ENCODE measurements around the gene C6orf132. TPM values are rescaled to one million over a fixed set of nuclear protein-coding genes. Genes with fewer than 3 reads are reported as not detected.

C6orf132 gene
- total and polyA plus RNA-seq, 9 of the 15 experiments (the other 6 are each of a cell fraction or from before 2014, with no cell fraction given) = 0.06 to 0.35 (median 0.14) TPM

DNA sequence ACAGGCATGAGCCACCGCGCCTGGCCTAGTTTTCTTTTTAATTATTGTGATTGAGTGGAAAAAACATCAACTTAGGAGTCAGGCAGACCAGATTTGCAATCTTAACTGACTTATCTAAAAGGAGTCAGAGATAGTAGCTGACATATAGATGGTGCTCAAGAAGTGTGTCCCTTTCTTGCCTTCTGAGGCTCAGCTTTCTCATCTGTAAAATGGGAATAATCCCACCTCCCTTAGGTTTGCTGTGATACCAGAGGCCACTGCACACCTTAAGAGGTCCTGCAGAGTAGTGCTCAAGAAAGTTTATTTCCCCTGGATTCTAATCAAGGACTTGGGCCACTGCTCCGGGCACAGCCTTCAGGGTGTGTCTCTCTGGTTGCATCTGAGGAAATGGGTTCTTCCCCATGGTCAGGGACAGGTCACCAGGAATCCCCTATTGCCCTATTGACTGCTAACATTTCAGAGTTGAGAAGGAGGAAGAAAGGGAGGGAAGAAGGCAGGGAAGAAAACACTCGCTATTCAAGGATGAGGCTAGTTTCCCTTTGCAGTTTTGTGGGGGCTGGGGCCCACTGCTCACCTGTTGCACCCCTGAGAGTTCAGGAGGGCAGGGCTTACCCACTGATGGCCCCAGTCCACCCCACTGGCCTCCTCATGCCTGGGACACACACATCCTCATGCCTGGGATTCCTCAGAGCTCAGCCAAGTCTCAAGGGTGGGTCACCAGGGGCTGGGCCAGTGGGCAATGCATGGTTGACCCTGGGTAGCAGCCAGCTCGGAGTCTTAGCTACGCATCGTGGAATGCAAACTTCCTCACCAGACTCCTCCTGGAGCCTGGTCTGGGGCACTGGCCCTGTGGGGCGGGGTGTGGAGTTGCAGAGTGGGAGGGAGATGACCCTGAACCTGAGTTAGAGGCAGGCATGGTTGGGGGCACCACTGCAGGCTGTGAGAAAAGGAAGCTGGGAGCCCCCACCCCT lies 21.2 kb downstream of the C6orf132 start:
- H3K4me2 ChIP-seq (ENCODE audit: insufficient read depth, low read length) = no peak overlapping the region
- POLR2A ChIA-PET = interaction anchor here (0.6 to 4.2 kb wide), 7 partner anchors 8 to 588 kb away, joined by 3 to 21 read pairs (median 4); no protein-coding TSS in a partner anchor
- no peak overlapping the region for H3K4me3 ChIP-seq
- WGBS (ENCODE audit: insufficient coverage, low coverage, missing lambda C conversion rate) = 53% methylated on average over 8 of the region's 8 CpGs
- H3K36me3 ChIP-seq (ENCODE audit: control insufficient read depth, insufficient read depth, low read length) = no peaks in the 10 kb centered on the region
- DNase-seq (ENCODE audit: extremely low read depth in 1 of 4, low spot score in 3 of 4) (no peak), ATAC-seq (no peak), FAIRE-seq (no peak)
- CTCF ChIA-PET (ENCODE audit: low intra/inter-chr PET ratio) = no interaction called here
- no TSS peak for BruUV-seq (replicated peaks)
- H4K20me1 ChIP-seq (replicated peaks; ENCODE audit: control insufficient read depth, insufficient read depth, low read length) = no peaks in the 10 kb centered on the region; the same call in 1 of the 2 replicates
- no peak for TF ChIP-seq FOXJ2 (tag; IDR thresholded peaks at IDR 0.05)
- no peak for TF ChIP-seq ZNF3 (CRISPR knock-in tag; IDR thresholded peaks at IDR 0.05)
- TF ChIP-seq RBM25 (IDR thresholded peaks at IDR 0.05; ENCODE audit: low read depth, low read length, severe bottlenecking) = peak; percentile 79
- TF ChIP-seq KDM1A (IDR thresholded peaks at IDR 0.05) = peak; percentile 22 to 32; a peak in 1 of 4 replicates
- TF ChIP-seq BCOR (IDR thresholded peaks at IDR 0.05) = peak; percentile 78
- TF ChIP-seq, protein P1, sequence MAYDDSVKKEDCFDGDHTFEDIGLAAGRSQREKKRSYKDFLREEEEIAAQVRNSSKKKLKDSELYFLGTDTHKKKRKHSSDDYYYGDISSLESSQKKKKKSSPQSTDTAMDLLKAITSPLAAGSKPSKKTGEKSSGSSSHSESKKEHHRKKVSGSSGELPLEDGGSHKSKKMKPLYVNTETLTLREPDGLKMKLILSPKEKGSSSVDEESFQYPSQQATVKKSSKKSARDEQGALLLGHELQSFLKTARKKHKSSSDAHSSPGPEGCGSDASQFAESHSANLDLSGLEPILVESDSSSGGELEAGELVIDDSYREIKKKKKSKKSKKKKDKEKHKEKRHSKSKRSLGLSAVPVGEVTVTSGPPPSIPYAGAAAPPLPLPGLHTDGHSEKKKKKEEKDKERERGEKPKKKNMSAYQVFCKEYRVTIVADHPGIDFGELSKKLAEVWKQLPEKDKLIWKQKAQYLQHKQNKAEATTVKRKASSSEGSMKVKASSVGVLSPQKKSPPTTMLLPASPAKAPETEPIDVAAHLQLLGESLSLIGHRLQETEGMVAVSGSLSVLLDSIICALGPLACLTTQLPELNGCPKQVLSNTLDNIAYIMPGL (CRISPR knock-in tag; IDR thresholded peaks at IDR 0.05) = no peak
- no peak for TF ChIP-seq EWSR1 (IDR thresholded peaks at IDR 0.05; ENCODE audit: borderline replicate concordance, low read depth, partially characterized antibody)
- TF ChIP-seq, protein P2, sequence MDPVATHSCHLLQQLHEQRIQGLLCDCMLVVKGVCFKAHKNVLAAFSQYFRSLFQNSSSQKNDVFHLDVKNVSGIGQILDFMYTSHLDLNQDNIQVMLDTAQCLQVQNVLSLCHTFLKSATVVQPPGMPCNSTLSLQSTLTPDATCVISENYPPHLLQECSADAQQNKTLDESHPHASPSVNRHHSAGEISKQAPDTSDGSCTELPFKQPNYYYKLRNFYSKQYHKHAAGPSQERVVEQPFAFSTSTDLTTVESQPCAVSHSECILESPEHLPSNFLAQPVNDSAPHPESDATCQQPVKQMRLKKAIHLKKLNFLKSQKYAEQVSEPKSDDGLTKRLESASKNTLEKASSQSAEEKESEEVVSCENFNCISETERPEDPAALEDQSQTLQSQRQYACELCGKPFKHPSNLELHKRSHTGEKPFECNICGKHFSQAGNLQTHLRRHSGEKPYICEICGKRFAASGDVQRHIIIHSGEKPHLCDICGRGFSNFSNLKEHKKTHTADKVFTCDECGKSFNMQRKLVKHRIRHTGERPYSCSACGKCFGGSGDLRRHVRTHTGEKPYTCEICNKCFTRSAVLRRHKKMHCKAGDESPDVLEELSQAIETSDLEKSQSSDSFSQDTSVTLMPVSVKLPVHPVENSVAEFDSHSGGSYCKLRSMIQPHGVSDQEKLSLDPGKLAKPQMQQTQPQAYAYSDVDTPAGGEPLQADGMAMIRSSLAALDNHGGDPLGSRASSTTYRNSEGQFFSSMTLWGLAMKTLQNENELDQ (CRISPR knock-in tag; IDR thresholded peaks at IDR 0.05; ENCODE audit: borderline replicate concordance) = no peak
- peak; percentile 52 for TF ChIP-seq ZNF121 (CRISPR knock-in tag; conservative IDR thresholded peaks at IDR 0.05)
- TF ChIP-seq MAFK (IDR thresholded peaks at IDR 0.05; ENCODE audit: low read length) = no peak
- TF ChIP-seq CEBPG (CRISPR knock-in tag; IDR thresholded peaks at IDR 0.05) = no peak
- no peak for TF ChIP-seq CEBPG (tag; conservative IDR thresholded peaks at IDR 0.05 in 1 of 2, IDR thresholded peaks at IDR 0.05 in 1 of 2)
- TF ChIP-seq RBM22 (IDR thresholded peaks at IDR 0.05; ENCODE audit: low read depth, low read length, poor library complexity, severe bottlenecking) = no peak
- TF ChIP-seq ADNP (tag; IDR thresholded peaks at IDR 0.05) = peak; percentile 50; the same call in 1 of the 2 replicates
- peak in 1 of 2 experiments; percentile 37; a peak in 1 of 4 replicates for TF ChIP-seq RCOR1 (IDR thresholded peaks at IDR 0.05; ENCODE audit: borderline replicate concordance in 1 of 2, low read depth in 2 of 2, low read length in 2 of 2)
- no peak for TF ChIP-seq ZNF79 (CRISPR knock-in tag; IDR thresholded peaks at IDR 0.05; ENCODE audit: low read depth)
- TF ChIP-seq ZNF174 (CRISPR knock-in tag; IDR thresholded peaks at IDR 0.05) = no peak
- 0 out of 2 replicates have a peak, but pooled peaks have one; percentile 20 for TF ChIP-seq ESRRA (IDR thresholded peaks at IDR 0.05; ENCODE audit: borderline replicate concordance, low read depth)
- H3K9me3 ChIP-seq (replicated peaks; ENCODE audit: control insufficient read depth, insufficient read depth, low read depth, low read length) = no peaks in the 10 kb centered on the region
- intact Hi-C loops (cut with micrococcal nuclease) = no loop called here
- H3K27me3 ChIP-seq (ENCODE audit: control insufficient read depth in 2 of 2, insufficient read depth in 2 of 2, low read length in 2 of 2) = peaks cover 1 to 7% of the 10 kb centered on the region in 2 experiments; a peak in 2 of 5 replicates
- H3K9ac ChIP-seq (ENCODE audit: insufficient read depth in 1 of 2, low read depth in 2 of 2, low read length in 2 of 2) = peak overlapping the region in 1 of 2 experiments; percentile 59; a peak in 2 of 4 replicates
- in situ Hi-C loops (cut with MboI) = no loop called here
- no peak overlapping the region for H3K27ac ChIP-seq (ENCODE audit: extremely low read depth, low read depth, low read length)
- no peak overlapping the region for H2AFZ ChIP-seq (ENCODE audit: low read depth, low read length)
- no peaks in the 10 kb centered on the region for H3K79me2 ChIP-seq (ENCODE audit: control insufficient read depth, insufficient read depth, low read length)
- peaks cover 2 to 21% of the 10 kb centered on the region in 2 experiments; a peak in 4 of 5 replicates for H3K4me1 ChIP-seq (replicated peaks in 1 of 2; ENCODE audit: control insufficient read depth in 2 of 2, insufficient read depth in 2 of 2, low read length in 2 of 2)
- H3K9me1 ChIP-seq (ENCODE audit: control insufficient read depth, insufficient read depth, low read length) = no peaks in the 10 kb centered on the region

Measured in K562 (cell line).